C4-2B (cell line): ENCODE results near the gene MS4A15.

Experiments used
- CTCF ChIP-seq: fragments of 450-650 bp; conservative IDR thresholded peaks from 2 replicates; pipeline ENCODE4 v1.5.1; 2017; ENCODE audit warnings: mild to moderate bottlenecking
- ZFX ChIP-seq: fragments of 450-650 bp; IDR thresholded peaks from 2 replicates; pipeline ENCODE4 v1.6.1; 2017

DNA sequence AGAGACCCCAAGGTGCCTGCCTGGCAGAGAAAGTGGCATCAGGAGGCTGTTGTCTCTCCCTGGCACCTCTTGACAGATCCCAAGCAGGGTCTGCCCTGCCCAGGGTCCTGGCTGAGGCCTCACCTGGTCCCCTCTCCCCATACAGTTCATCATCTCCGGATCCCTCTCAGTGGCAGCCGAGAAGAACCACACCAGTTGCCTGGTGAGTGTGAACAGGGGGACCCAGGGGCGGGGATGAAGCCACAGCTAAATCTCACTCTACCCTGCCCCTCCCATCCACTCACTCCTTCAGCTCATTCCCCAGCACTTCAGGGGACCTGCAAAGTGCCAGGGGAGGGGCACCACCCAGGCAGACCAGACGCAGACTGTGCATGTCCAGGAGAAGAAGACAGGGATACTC, 14.5 kb downstream of the MS4A15 start:
- TF ChIP-seq CTCF (no peak), ZFX (no peak)
